ENCODE data around the gene RNF4.

The RNF4 gene

DNA sequence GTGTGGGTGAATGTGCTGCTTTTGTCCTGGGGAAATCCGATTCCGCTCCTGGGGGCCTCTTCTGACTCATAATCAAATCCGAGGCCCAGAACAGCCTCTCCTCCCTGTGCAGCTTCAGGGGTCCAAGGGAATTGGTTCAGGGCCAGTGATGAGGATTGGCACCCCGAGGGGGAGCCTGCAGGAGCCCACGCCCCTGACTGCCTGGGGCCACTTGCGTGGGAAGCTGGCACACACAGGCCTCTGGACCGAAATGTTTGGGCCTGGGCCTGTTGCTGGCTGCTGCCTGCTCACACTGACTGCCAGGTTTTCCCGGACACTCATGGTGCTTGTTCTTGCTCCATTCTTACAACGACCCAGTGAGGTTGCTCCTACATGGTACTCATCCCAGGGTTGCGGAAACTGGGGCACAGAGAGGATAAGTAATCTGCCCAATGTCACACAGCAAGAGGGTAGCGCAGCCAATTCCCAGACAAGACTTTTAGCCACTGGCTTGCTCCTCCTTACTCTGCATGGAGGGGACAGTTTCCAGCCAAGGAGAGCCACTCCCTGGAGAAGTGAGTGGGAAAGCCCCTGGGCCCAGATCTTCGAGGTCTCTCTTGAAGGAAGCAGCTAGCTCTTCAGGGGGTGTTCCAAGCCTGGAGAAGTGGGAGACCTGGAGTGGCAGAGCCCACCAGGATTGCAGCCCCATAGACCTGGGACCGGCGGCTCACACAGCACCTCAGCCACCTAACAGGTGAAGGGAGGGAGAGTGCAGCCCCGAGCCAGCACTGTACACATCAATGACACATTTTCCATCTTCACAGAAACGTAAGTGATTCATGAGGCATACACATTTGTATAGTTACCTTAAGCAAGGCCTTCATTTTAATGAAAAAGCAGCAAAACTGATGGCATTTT, 29.8 kb upstream of the RNF4 start:
- DNase-seq, result no peak

DNA sequence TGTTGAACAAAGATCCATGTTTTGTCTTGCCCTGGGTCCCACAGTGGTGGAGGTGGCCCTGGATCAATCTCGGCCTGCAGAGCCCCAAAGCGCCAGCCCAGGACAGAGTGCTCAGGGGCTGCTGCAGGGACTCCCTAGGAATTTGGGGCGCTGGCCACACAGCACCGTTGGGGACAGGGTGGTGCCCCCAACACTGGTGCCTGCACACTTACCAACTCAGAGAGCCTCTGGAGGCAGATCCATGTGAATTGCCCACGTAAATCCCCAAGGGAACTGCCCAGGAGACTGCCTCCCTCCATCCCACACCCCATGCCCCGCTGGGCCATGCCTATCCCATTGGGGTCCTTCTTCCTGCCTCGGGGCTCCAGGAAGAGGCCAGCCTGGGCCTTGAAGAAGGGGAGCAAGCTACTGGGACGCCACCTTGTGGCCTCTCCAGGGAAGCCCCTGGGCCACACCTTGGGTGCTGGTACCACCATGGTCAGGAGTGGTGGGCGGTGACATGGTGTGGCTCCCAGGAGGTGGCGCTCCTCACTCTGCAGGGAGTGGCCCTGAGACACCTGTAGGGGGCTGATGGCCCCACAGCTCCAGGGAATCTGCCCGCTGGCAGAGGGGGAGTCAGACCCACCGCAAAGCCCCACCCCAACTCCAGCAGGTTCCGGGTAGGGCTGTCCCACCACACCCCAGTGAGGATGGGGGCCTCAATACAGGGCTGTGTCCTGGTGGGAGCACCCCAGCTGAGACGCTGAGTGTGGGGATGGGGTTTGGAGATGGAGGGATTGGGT, 27.3 kb upstream of the RNF4 start:
- no peak for DNase-seq

DNA sequence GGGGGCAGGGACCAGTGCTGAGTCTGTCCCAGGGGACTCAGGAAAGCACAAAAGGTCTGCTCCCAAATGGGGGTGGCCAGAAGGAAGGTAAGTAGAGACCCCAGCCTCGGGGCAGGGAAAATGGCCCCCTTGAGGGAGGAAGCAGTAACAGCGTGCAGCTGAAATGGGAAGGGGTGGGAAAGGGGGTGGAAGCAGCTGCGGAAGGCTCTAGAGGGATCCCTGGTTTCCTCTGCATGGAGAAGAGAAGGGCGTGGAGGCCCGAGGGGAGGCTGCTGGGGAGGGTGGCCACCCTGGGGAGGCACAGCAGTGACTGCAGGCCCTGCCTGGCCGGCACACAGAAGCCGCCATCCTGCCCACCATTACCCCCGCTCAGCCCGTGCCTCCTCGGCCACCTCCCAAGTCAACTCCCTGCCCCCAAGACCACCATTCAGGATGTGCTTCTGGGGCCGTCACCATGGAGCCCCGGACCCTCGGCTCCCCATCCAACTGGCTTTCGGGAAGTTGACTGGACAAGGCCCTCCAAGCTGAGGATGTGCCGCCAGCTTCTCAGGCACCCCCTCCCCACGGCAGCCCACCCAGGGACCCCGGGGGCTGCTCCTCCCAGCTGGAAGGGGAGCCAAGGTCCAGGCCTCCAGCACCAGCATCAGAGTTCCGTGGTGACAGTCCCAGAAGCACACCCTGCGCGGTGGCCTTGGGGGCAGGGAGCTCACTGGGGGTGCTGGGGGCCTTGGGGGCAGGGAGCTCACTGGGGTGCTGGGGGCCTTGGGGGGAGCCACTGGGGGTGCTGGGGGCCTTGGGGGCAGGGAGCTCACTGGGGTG, 26.5 kb upstream of the RNF4 start:
- DNase-seq, result no peak

DNA sequence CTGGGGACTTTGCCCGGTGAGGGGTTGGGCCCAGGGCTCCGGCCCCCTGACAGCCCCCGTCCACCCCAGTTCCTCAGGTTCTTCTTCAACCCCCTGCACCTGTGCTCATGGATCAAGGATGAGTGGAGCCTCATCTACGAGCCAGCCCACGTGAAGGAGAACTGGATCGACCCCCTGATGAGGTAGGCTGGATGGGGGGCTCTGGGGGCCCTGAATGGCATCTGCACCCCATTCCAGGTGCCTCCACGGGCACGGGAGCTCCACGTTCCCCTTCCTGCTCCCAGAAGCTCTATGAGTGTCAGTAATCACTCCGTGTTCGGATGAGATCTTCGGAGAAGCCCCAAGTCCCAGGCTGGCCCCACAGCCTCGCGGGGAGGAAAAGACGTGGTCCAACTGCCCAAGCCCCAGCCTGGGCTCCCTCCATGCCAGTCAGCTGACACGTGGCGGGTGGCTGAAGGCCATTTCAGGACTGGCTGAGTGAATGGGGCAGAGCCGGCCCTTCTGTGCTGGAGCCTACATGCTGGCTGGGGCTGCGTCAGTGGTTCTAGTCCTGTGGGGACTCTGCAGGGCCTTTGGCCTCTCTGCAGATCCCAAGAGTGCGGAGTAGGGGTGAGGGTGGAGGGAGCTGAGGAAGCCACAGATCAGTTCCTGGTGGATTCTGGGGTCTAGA, 25.7 kb upstream of the RNF4 start:
- no peak for DNase-seq

DNA sequence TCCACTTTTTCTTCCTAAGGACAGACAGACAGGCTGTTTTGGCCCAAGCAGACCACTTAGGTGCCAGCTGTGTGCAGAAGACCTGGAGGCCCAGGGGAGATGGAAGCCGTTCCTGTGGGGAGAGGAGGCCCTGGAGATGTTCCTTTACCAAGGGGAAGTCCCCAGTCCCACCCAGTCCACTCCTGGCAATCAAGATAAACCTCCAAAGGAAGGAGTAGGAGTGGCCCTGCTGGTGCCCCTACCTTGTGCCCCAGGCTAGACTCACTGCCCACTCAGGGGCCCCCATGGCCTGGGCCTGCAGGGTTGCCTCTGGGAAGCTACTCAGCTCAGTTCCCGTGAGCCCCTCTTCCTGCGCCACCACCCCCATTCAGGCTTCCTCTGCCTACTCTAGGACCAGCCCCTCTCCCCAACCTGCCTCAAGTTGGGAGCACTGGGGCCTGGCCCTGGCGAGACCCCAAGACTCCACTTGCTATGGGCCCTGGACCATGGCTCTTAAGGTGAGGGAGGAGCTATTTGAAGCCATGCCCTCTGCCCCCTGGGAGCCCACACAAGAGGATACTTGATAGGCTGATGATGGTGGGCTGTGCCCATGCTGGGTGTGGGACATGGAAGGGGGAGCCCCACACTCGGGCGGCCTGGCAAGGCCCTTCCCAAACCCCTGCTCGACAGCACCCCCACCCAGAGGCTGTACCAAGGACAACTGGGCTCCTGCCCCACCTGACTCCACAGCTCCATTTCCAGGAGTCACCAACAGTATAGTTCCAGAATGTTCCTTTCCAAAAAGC, 24.8 kb upstream of the RNF4 start:
- no peak for DNase-seq

DNA sequence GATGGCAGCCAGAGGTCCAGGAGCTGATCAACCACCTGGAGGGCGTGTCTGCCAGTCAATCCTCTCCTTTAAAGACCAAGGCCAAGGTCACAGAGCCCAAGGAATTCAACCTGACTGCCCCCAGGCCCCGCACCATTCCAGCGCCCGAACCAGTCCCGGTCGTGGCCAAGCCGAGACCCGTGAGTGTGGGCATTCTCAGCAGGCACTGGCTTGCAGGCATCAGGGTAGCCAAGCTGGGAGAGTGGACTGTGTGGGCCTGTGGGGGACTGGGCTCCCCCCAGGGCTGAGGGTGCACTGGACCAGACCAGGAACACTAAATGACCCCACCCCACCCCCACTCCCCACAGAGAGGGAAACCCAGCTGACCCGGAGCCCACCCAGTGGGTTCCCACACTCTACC, 23.8 kb upstream of the RNF4 start:
- DNase-seq, result no peak

DNA sequence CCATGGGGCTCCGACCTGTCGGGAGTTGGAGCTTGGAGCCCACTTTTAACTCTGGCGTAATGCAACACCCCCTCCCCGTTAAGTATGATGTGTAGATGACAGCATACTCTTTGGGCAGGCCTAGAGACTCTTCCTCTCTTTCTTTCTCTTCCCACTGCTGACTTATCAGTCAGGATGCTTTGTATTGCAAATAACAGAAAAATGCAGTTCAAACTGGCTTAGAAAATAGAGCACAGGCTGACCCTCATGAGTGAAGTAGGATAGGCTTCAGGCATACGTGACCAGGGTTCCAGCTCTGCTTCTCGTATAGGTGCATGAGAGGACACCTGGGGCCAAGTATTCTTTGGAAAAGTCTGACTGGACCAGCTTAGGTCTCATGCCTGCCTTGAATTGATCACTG, 23.3 kb upstream of the RNF4 start:
- no peak for DNase-seq

DNA sequence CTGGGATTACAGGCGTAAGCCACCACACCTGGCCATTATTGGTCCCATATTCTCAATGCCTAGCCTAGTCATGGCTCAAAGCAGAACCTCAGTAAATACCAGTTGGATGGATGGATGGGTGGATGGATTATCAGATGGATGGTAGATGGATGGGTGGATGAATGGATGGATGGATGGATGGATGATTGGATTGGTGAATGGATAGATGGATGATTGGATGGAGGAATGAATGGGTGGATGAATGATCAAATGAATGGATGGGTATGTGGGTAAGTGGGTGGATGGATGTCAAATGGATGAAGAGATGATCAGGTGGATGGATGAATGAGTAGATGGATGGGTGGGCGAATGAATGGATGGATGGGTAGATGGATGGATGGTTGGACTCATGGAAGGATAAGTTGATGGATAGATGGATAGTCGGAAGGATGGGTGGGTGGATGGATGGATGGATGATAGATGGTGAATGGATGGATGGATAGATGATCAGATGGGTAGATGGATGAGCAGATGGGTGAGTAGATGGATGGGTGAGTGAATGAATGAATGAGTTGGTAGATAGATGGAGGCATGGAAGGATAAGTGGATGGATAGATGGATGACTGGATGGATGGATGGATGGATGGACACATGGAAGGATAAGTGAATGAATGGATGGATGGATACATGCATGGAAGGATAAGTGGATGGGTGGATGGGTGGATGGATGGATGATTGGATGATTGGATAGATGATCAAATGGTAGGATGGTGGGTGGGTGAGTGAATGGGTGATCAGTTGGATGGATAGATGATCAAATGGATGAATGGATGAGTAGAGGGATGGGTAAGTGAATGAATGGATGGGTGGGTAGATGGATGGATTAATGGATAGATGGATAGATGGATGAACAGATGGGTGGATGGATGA, 22.0 kb upstream of the RNF4 start:
- DNase-seq, result no peak

DNA sequence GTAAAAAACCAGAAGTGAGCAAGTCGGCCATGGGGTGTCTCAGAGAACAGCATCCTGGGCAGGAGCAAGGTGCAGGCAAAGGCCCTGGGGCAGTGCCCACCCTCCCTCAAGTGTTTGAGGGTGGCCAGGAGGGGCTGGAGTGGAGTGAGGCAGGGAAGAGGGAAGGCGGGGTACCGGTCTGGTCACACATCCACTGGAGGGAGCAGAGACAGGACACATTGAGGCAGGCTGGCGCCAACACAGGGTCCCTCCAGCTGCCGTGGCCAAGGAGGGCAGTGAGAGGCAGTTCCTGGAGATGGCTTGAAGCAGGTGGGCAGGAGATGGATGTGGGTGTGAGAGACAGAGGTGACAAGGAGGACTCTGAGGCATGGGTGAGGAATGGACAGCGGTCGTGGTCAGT, 20.3 kb upstream of the RNF4 start:
- DNase-seq, result no peak

DNA sequence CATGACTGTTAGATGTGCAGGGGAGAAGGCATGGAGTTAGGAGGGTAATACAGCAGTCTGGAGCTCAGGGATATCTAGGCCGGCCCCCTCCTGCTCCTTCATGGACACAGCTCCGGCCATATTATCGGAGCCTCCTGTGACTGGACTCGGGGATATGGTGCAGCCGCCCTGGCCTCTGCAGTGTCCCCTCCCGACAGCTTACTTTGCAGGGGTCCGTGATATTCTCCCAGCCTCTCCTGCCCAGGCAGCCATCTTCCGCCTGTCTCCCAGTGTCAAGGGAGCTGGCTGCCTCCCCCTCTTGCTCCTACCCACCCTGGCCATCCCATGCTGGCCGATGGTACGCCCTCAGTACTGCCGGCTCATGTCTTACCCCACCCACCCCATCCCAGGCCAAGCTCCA, 19.9 kb upstream of the RNF4 start:
- DNase-seq, result no peak

DNA sequence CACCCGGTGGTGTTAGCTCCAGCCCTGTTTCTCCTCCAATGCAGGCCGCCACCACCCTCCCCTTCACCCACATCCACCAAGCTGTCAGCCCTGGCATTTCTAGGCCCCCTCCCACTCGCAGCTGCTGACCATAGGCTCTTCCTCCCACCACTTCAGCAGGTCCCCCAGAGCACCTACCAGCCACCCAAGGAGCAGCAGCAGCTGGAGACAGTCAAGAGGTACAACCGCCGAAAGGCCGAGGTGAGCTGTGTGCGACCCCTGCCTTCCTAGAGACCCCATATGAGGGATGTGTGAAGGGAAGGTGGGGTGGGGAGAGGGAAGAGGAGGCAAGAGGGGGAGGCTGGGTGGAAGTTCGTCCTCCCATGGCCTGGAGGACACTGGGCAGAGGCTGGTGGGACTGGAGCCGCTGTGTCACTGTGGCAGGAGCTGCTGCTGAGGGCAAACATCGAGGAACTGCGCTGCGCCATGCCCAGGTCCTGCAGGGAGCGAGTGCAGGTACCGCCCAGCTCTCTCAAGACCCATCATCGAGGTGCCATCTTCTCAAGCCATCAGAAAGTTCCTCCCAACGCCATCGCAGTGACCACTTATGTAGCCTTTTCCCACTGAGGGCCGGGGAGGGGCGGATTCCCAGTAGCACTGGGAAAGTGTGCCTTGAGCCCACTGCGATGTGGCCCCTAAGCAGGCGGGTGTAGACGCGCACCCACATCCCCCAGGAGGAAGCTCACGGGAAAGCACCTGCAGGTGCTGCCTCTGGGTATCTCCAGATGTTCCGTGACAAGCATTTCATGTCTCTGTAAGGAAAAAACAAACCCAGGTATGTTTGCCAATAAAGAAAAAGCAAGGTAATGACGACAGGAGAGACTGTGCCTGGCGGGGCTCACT, 19.2 kb upstream of the RNF4 start:
- DNase-seq, result no peak

DNA sequence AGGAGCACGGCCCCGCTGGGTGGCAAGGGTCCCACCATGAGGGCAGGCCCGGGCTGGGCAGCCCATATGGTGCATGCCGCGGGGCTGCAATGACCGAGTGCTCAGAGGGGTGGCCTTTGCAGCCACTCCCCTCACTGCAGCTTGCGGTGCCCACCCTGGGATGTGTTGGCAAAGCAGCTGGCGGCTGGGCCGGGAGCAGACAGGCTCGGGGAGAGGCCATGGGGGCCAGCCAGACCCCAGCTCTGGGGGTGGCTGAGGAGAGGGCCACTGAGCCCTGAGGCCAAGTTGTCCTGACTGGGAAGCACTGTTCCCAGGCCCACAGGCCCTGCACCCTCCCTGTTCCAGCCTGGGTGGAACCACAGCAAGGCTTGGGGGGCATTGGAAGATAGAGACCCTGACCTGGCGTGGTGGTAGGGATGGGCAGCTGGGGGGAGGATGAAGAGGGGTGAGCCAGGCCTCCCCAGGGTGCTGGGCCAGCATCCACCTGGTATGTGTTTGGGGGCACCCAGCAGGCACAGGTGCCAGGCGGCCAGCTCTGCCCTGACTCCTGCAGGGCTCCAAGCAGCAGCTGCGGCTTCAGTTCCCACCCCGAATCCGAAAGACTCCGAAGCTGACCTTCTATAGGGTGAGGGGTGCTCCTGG, 18.4 kb upstream of the RNF4 start:
- no peak for DNase-seq

DNA sequence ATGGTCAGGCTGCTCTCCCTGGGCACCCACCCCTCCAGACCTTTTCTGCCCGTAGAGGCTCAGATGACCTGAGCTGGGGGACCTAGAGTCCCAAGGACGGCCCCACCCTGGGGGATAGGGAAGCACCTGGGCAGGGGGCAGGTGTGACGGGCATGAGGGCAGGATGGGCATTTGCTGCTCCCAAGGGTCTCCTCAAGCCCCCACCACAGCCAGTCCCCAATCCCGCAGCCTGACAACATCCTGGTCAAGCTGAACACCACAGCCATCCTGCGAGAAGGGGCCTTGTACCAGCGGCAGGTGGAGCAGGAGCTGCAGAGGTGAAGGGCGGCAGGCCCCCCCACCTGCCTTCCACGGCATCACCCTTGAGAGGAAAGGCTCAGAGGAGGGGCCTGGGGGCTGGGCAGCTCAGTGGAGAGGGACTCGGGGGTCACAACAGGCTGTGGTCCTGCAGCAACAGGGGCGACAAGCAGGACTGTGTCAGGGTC, 17.8 kb upstream of the RNF4 start:
- no peak for DNase-seq

DNA sequence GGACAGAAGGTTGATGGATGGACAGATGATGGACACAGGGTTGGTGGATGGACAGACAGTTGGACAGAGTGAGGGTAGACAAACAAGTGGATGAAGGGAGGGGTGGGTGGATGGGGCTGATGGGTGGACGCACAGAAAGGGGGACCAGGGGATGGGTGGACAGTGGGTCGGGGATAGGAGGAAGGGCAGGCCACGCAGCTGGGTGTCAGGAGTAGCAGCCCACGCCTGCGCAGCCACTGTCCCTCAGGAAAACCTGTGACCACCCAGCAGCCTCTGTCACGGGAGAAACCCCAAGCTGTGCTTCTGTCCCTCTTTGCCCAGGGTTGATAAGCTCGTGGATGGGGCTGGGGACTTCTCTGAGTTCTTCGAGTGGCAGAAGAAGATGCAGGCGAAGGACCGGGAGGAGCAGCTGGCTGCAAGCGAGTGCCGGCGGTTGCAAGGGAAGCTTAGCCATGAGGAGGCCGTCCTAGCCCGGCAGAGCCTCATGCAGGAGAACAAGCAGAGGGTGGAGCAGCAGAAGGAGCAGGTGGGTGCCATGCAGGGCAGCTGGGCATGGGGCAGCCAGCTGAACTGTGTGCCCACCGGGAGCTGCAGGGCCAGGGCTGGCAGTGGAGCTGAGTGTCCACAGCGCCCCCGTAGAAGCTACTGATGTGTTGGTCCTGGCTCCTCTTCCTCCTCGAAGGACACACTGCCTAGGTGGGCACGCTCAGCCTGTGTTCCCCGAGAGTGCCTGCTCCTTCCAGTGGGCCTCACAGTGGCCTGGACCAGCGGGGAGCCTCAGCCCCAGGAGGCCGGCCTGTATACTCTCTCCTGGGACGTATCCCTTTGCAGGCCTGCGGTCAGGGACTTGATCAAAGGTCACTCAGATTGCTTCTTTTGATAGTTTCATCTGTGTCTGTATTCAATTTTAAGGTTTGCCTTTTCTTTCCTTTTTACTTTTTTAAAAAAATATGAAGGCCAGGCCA, 16.8 kb upstream of the RNF4 start:
- DNase-seq, result no peak

DNA sequence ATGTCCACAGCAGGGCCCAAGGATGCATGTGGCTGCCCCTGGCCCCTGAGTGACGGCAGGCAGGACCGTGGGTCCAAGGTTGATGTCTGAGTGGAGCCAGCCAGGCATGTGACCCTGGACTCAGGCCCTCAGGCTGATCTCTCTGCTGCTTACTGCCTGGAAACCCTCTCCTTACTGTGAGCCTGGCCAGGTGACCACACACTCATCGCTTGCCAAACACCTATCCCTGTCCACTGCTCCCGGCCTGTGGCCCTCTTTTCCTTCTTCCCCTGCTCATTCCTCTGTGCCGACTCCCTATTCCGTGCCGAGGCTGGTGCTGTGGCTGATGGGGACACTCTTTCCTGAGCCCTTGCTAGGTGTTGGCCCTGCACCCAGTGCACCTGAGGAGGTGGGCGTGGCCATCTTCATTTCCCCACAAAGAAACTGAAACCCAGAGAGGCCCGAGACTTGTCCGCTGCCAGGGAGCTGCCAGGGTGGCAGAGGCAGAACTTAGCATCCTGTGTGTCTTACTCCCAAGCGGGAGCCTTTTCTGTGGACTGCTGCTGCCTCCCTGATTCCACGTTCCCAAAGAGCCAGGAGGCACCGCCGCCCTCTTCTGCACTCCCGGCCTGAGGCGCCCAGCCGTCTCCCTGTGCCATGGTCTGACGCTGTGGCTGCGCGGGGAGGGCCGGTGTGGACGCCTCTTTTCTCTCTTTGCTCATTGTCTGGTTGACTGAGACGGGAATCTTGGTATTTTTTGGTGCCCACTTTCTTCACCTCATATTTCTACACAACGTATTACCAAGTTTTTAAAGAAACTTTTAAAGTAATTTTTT, 11.2 kb upstream of the RNF4 start:
- no peak for DNase-seq

DNA sequence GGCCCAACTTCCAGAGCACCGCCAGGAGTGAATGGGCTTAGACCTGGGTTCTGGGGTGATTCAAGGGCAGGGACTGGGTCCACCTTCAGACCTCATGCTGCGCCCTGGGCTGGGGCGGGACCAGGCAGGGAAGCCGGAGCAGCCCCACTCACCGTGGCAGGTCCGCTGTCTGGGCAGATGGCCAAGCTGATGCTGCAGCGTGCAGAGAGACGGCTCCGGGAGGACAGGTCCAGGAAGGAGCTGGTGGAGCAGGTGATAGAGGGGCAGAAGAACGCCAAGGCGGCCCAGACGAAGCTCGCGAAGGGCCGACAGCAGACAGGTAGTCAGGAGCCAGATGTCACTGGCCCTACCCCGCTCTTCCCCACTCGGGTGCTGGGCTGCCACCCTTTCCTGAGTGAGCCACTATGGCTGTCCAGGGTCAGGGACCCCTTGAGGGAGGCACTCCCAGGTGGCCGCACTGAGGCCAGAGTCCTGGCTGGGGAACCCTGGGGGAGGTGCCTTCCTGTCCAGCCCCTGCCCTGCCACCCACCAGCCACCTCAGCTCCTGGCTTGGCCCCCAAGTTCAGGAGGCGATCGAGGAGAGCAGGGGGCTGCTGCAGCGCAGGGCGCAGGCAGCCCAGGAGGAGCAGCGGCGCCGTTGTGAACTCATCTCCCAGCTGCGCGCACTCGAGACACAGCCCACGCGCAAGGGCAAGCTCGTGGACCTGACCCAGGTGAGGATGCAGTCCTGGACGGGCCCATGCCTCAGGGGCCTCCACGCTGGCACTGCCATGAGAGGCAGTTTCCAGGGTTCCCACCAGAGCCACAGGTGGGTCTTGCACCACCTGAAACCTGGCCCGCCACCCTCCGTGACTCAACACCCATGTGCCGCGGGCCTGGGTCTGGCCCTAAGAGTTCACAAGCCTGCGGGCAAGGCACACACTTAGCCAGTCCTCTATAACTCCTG, 10.1 kb upstream of the RNF4 start:
- no peak for DNase-seq
